Cardiac muscle cell (in vitro differentiated cells and primary cell): ENCODE data around the gene SYNE3. TPM values are rescaled to one million over a fixed set of nuclear protein-coding genes. Genes with fewer than 3 reads are reported as not detected.
A peak's percentile ranks its signal among the peaks of the same experiment; 100 is the strongest.

Experiments
- DNase-seq, 2 donors: peaks; one replicate each; pipeline versions ENCODE4 v3.0.0 to v3.0.0-alpha.2; 2010 to 2017; ENCODE audit warnings: low read depth in 1 of 2, low spot score in 1 of 2
- H3K27ac ChIP-seq: fragments of 200-600 bp; sonication (generic); 2 replicates; pipeline ENCODE4 v1.5.1; 2016
- H3K27me3 ChIP-seq: fragments of 200-600 bp; sonication (generic); 2 replicates; pipeline ENCODE4 v1.6.0; 2016; ENCODE audit warnings: control low read depth
- H3K36me3 ChIP-seq: fragments of 200-600 bp; sonication (generic); 2 replicates; pipeline ENCODE4 v1.5.1; 2016; ENCODE audit warnings: control low read depth
- H3K4me1 ChIP-seq: fragments of 200-600 bp; sonication (generic); 2 replicates; pipeline ENCODE4 v1.8.1; 2017; ENCODE audit warnings: low read depth, mild to moderate bottlenecking, mixed run types
- H3K4me3 ChIP-seq: fragments of 200-600 bp; sonication (generic); 2 replicates; pipeline ENCODE4 v1.5.1; 2016; ENCODE audit warnings: mild to moderate bottlenecking
- H3K9me3 ChIP-seq: fragments of 200-600 bp; sonication (generic); 2 replicates; pipeline ENCODE4 v1.5.1; 2017; ENCODE audit warnings: low read depth, mild to moderate bottlenecking, control low read depth
- CTCF ChIP-seq: IDR thresholded peaks from 2 replicates; pipeline ENCODE4 v1.5.1; 2012; ENCODE audit warnings: low read depth, mild to moderate bottlenecking, low read length
- polyA plus RNA-seq: library from polyadenylated mRNA; unstranded; fragments of >200 nt; fragmentation: Nextera tagmentation; extraction: Ambion mirVana; gene quantifications from 2 replicates; pipeline ENCODE4 v1.2.1, GENCODE V29; 2016
- total RNA-seq: library from RNA; depleted of rRNA; stranded (reverse); fragments of >200 nt; gene quantifications from 2 replicates; pipeline ENCODE4 v1.2.3, GENCODE V29; 2016

Gene SYNE3
- total and polyA plus RNA-seq, 2 experiments from 2014 or later = 0.09 to 2.0 TPM

GRCh38 chr14:95482627-95483308, 33.7 kb downstream of the SYNE3 start:
- no peaks in the 10 kb centered on the region for H3K9me3 ChIP-seq
- H3K36me3 ChIP-seq = no peaks in the 10 kb centered on the region
- DNase-seq = no peak
- H3K27ac ChIP-seq = no peak overlapping the region
- H3K27me3 ChIP-seq = no peaks in the 10 kb centered on the region
- no peaks in the 10 kb centered on the region for H3K4me1 ChIP-seq
- TF ChIP-seq CTCF = no peak
- no peak overlapping the region for H3K4me3 ChIP-seq

GRCh38 chr14:95481391-95482022, 34.9 kb downstream of the SYNE3 start:
- Histone ChIP-seq H3K9me3 (no peaks in the 10 kb centered on the region), H3K36me3 (no peaks in the 10 kb centered on the region), H3K4me3 (no peak overlapping the region), H3K4me1 (no peaks in the 10 kb centered on the region), H3K27ac (no peak overlapping the region), H3K27me3 (no peaks in the 10 kb centered on the region)
- no peak for DNase-seq
- TF ChIP-seq CTCF = no peak

- no peaks in the 10 kb centered on the region for H3K9me3 ChIP-seq
- H3K4me3 ChIP-seq = no peak overlapping the region
- no peaks in the 10 kb centered on the region for H3K4me1 ChIP-seq
- no peak for DNase-seq
- H3K27me3 ChIP-seq = no peaks in the 10 kb centered on the region
- no peak for TF ChIP-seq CTCF
- no peaks in the 10 kb centered on the region for H3K36me3 ChIP-seq
- H3K27ac ChIP-seq = no peak overlapping the region
Observed at GRCh38 chr14:95480887-95481226, 35.6 kb downstream of the SYNE3 start.

- H3K4me1 ChIP-seq = no peaks in the 10 kb centered on the region
- H3K27me3 ChIP-seq = no peaks in the 10 kb centered on the region
- H3K9me3 ChIP-seq = no peaks in the 10 kb centered on the region
- DNase-seq = peak in 1 of 2 donors; percentile 28
- no peak for TF ChIP-seq CTCF
- H3K27ac ChIP-seq = no peak overlapping the region
- H3K36me3 ChIP-seq = no peaks in the 10 kb centered on the region
- H3K4me3 ChIP-seq = no peak overlapping the region
Observed at GRCh38 chr14:95480109-95480886, 36.2 kb downstream of the SYNE3 start.

GRCh38 chr14:95479494-95479893, 37.0 kb downstream of the SYNE3 start:
- no peaks in the 10 kb centered on the region for H3K27me3 ChIP-seq
- H3K4me1 ChIP-seq = no peaks in the 10 kb centered on the region

More at GRCh38 chr14:95479494-95479893, 37.0 kb downstream of the SYNE3 start:
- Histone ChIP-seq H3K27ac (no peak overlapping the region), H3K36me3 (no peaks in the 10 kb centered on the region), H3K9me3 (no peaks in the 10 kb centered on the region), H3K4me3 (no peak overlapping the region)
- TF ChIP-seq CTCF = no peak
- no peak for DNase-seq
